K562 (cell line): ENCODE data around the gene XPOT. TPM values are rescaled to one million over a fixed set of nuclear protein-coding genes. Genes with fewer than 3 reads are reported as not detected.

ENCODE experiments used
- ATAC-seq: fragments of 200-7000 bp; cut with Tn5 transposase; 3 replicates; pipeline ENCODE4 v1.9.1; 2020; ENCODE audit warnings: moderate library complexity
- Bru-seq: library from RNA; stranded (reverse); fragments of 400-500 nt; gene quantifications from one replicate; lab custom pipeline; 2021; lab: Mats Ljungman, UMichigan
- BruChase-seq, 2 experiments: library from RNA; stranded (reverse); fragments of 400-500 nt; gene quantifications; one replicate each; lab custom pipeline; 2021; lab: Mats Ljungman, UMichigan
- BruUV-seq: library from RNA; stranded (reverse); fragments of 400-500 nt; replicated peaks from 2 replicates; lab custom pipeline; 2021; lab: Mats Ljungman, UMichigan
- CTCF ChIA-PET: fragments of 300-600 bp; formaldehyde crosslinking; extraction: SDS; loops from one replicate; lab custom pipeline; 2021; ENCODE audit warnings: low intra/inter-chr PET ratio; lab: Yijun Ruan, JAX
- POLR2A ChIA-PET: fragments of 300-600, 350-650 bp; sonication (Branson Sonifier 250); formaldehyde crosslinking; extraction: SDS; loops from one replicate; lab custom pipeline; 2021; ENCODE audit warnings: antibody characterized with exemption, inconsistent platforms; lab: Yijun Ruan, JAX
- DNase-seq, 4 experiments: peaks; one replicate each; pipeline versions ENCODE4 v3.0.0 to v3.0.0-alpha.2; 2011 to 2018; ENCODE audit warnings: low spot score in 3 of 4, mixed read lengths in 3 of 4; ENCODE audit errors: extremely low read depth in 1 of 4
- FAIRE-seq: peaks from 2 replicates; lab custom pipeline; 2011; peaks lifted over from hg19 to GRCh38; lab: Jason Lieb, UNC
- H2AFZ ChIP-seq: 2 replicates; pipeline ENCODE4 v1.6.0; 2011; ENCODE audit warnings: low read depth, low read length, control low read depth, inconsistent platforms
- H3K27ac ChIP-seq: fragments of 200-600 bp; 3 replicates; pipeline ENCODE4 v1.8.0; 2011; ENCODE audit warnings: low read depth, mild to moderate bottlenecking, control low read depth, inconsistent platforms, low read length, moderate library complexity, mixed read lengths; ENCODE audit errors: extremely low read depth
- H3K27me3 ChIP-seq, 2 experiments: fragments of 300-600 bp in 1 of 2; 2 replicates in 1 of 2; 3 replicates in 1 of 2; pipeline versions ENCODE4 v1.6.0 to v1.8.0; 2011; ENCODE audit warnings: inconsistent platforms in 2 of 2, low read length in 2 of 2, mild to moderate bottlenecking in 1 of 2, mixed read lengths in 1 of 2, moderate library complexity in 1 of 2; ENCODE audit not compliant: control insufficient read depth in 2 of 2, insufficient read depth in 2 of 2
- H3K36me3 ChIP-seq: fragments of 300-600 bp; 3 replicates; pipeline ENCODE4 v1.8.0; 2011; ENCODE audit warnings: mild to moderate bottlenecking, low read length, inconsistent platforms; ENCODE audit not compliant: control insufficient read depth, insufficient read depth
- H3K4me1 ChIP-seq, 2 experiments: fragments of 200-600 bp in 1 of 2; replicated peaks in 1 of 2; 2 replicates in 1 of 2; 3 replicates in 1 of 2; pipeline versions ENCODE4 v1.5.1 to v1.8.0; 2011; ENCODE audit warnings: inconsistent platforms in 2 of 2, low read length in 2 of 2, mild to moderate bottlenecking in 1 of 2, mixed read lengths in 1 of 2, moderate library complexity in 1 of 2; ENCODE audit not compliant: control insufficient read depth in 2 of 2, insufficient read depth in 2 of 2
- H3K4me2 ChIP-seq: 2 replicates; pipeline ENCODE4 v1.6.1; 2011; ENCODE audit warnings: low read length, control low read depth, inconsistent platforms, mixed read lengths; ENCODE audit not compliant: insufficient read depth
- H3K4me3 ChIP-seq: fragments of 200-600 bp; sonication (generic), shearing (Covaris generic); 2 replicates; pipeline ENCODE4 v1.5.1; 2016; ENCODE audit warnings: control low read depth, inconsistent platforms
- H3K79me2 ChIP-seq: fragments of 200-600 bp; 3 replicates; pipeline ENCODE4 v1.8.0; 2011; ENCODE audit warnings: low read length, inconsistent platforms; ENCODE audit not compliant: control insufficient read depth, insufficient read depth
- H3K9ac ChIP-seq, 2 experiments: 2 replicates each; pipeline versions ENCODE4 v1.6.0 to v1.6.1; 2011; ENCODE audit warnings: low read depth in 2 of 2, low read length in 2 of 2, control low read depth in 1 of 2, inconsistent platforms in 1 of 2, mild to moderate bottlenecking in 1 of 2, mixed read lengths in 1 of 2; ENCODE audit not compliant: insufficient read depth in 1 of 2
- H3K9me1 ChIP-seq: one replicate; pipeline ENCODE4 v1.6.0; 2011; ENCODE audit warnings: inconsistent platforms, mild to moderate bottlenecking, low read length, moderate library complexity; ENCODE audit not compliant: control insufficient read depth, insufficient read depth
- H3K9me3 ChIP-seq: replicated peaks from 2 replicates; pipeline ENCODE4 v1.5.1; 2011; ENCODE audit warnings: low read depth, low read length, inconsistent platforms; ENCODE audit not compliant: control insufficient read depth, insufficient read depth
- H4K20me1 ChIP-seq: replicated peaks from 2 replicates; pipeline ENCODE4 v1.6.1; 2011; ENCODE audit warnings: low read length, inconsistent platforms, mixed read lengths; ENCODE audit not compliant: control insufficient read depth, insufficient read depth
- DPF2 ChIP-seq: fragments of 450-650 bp; IDR thresholded peaks from 2 replicates; pipeline ENCODE4 v1.6.1; 2016
- MEF2A ChIP-seq: IDR thresholded peaks from 2 replicates; pipeline ENCODE4 v1.6.1; 2011; ENCODE audit warnings: low read depth, mild to moderate bottlenecking, low read length, moderate library complexity; ENCODE audit not compliant: control insufficient read depth
- SLC30A9 ChIP-seq: fragments of 250-450 bp; sonication (Bioruptor Pico); IDR thresholded peaks from 2 replicates; pipeline ENCODE4 v1.8.0; 2022; ENCODE audit warnings: mild to moderate bottlenecking, moderate library complexity
- TAL1 ChIP-seq: fragments of 450-650 bp; IDR thresholded peaks from 2 replicates; pipeline ENCODE4 v1.6.1; 2016; ENCODE audit warnings: mild to moderate bottlenecking
- ZBTB7A ChIP-seq: IDR thresholded peaks from 2 replicates; pipeline ENCODE4 v1.6.1; 2011; ENCODE audit warnings: low read depth, mild to moderate bottlenecking, low read length, moderate library complexity, borderline replicate concordance; ENCODE audit not compliant: control insufficient read depth
- ZNF717 ChIP-seq: fragments of 250-450 bp; sonication (Bioruptor Pico); IDR thresholded peaks from 2 replicates; pipeline ENCODE4 v1.5.0; 2021
- WGBS: fragments of 100-300 bp; shearing (Covaris generic); methylation state at CpG from one replicate; pipeline ENCODE4 v1.1.6; 2016; ENCODE audit warnings: low coverage, mixed read lengths; ENCODE audit not compliant: insufficient coverage; ENCODE audit errors: missing lambda C conversion rate; 5-methylcytosine and 5-hydroxymethylcytosine counted together
- in situ Hi-C: fragments of 300-500 bp; cut with MboI; formaldehyde crosslinking; loops from 4 replicates; pipeline ENCODE4 v1.15.0; 2018; ENCODE audit warnings: inconsistent platforms, mixed read lengths
- intact Hi-C: fragments of 100-400 bp; cut with micrococcal nuclease; formaldehyde crosslinking; loops from 2 replicates; pipeline ENCODE4 v1.14.2; 2022
- long read RNA-seq, 3 experiments: library from polyadenylated mRNA in 2 of 3; library from RNA in 1 of 3; unstranded in 2 of 3; stranded (forward) in 1 of 3; transcript quantifications; one replicate each; pipeline ENCODE4 v2.0.0, GENCODE V29; 2019 to 2022
- polyA minus RNA-seq, 3 experiments: library from RNA; depleted of rRNA, polyadenylated mRNA; stranded (reverse); fragments of >200 nt; gene quantifications; 2 replicates each; pipeline ENCODE4 v1.2.3, GENCODE V29; 2011
- polyA plus RNA-seq, 8 experiments: library from polyadenylated mRNA; depleted of rRNA in 4 of 8; stranded (reverse) in 5 of 8; unstranded in 3 of 8; fragments of >200 nt; fragmentation: Nextera tagmentation in 2 of 8; fragmentation: Illumina TruSeq in 1 of 8; extraction: Ambion mirVana in 2 of 8; extraction: Trizol in 1 of 8; gene quantifications; 2 replicates each; pipeline versions ENCODE4 v1.2.1 to v1.2.3, GENCODE V29; 2011 to 2014; ENCODE audit warnings: inconsistent platforms in 1 of 8, missing spikeins in 1 of 8
- total RNA-seq, 7 experiments: library from RNA; depleted of rRNA in 6 of 7; stranded (reverse); fragments of >200 nt in 6 of 7; fragmentation: Illumina TruSeq in 2 of 7; extraction: Trizol in 2 of 7; gene quantifications; 2 replicates each; pipeline versions ENCODE4 v1.2.1 to v1.2.3, GENCODE V29; 2011 to 2021; ENCODE audit warnings: low replicate concordance in 1 of 7
- TF ChIP-seq, protein P1 (sequence below): fragments of 450-650 bp; IDR thresholded peaks from 2 replicates; pipeline ENCODE4 v1.6.1; 2014; ENCODE audit warnings: low read depth, mild to moderate bottlenecking, moderate library complexity, borderline replicate concordance
- TF ChIP-seq, protein P2 (sequence below): IDR thresholded peaks from 3 replicates; pipeline ENCODE4 v1.6.1; 2011; ENCODE audit warnings: borderline replicate concordance, mild to moderate bottlenecking; ENCODE audit not compliant: insufficient read length, insufficient read depth

Gene XPOT, protein sequence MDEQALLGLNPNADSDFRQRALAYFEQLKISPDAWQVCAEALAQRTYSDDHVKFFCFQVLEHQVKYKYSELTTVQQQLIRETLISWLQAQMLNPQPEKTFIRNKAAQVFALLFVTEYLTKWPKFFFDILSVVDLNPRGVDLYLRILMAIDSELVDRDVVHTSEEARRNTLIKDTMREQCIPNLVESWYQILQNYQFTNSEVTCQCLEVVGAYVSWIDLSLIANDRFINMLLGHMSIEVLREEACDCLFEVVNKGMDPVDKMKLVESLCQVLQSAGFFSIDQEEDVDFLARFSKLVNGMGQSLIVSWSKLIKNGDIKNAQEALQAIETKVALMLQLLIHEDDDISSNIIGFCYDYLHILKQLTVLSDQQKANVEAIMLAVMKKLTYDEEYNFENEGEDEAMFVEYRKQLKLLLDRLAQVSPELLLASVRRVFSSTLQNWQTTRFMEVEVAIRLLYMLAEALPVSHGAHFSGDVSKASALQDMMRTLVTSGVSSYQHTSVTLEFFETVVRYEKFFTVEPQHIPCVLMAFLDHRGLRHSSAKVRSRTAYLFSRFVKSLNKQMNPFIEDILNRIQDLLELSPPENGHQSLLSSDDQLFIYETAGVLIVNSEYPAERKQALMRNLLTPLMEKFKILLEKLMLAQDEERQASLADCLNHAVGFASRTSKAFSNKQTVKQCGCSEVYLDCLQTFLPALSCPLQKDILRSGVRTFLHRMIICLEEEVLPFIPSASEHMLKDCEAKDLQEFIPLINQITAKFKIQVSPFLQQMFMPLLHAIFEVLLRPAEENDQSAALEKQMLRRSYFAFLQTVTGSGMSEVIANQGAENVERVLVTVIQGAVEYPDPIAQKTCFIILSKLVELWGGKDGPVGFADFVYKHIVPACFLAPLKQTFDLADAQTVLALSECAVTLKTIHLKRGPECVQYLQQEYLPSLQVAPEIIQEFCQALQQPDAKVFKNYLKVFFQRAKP
- total RNA-seq (2011; cell fraction: chromatin; rRNA removed; ENCODE audit: low replicate concordance) = 187 and 428 TPM in 2 replicates
- 80.2 and 98.4 TPM in 2 replicates for total RNA-seq (2011; cell fraction: nucleolus; rRNA removed)
- 152 and 159 TPM in 2 replicates for total RNA-seq (2011; cell fraction: nucleoplasm; rRNA removed)
- 74.7 and 81.5 TPM in 2 replicates for total RNA-seq (2014; rRNA removed)
- 123 and 136 TPM in 2 replicates for total RNA-seq (2014; rRNA removed; fragmentation: Illumina TruSeq; extraction: Trizol)
- 89.5 and 102 TPM in 2 replicates for total RNA-seq (2015; rRNA removed; fragmentation: Illumina TruSeq; extraction: Trizol)
- 141 and 144 TPM in 2 replicates for total RNA-seq (2021)
- 192 TPM in 2 replicates for polyA plus RNA-seq (2011; rRNA removed)
- 29.9 and 68.5 TPM in 2 replicates for polyA plus RNA-seq (2011; cell fraction: cytosol; rRNA removed)
- polyA plus RNA-seq (2011; cell fraction: nucleus; rRNA removed) = 105 and 267 TPM in 2 replicates
- polyA plus RNA-seq (2012) = 63.2 and 128 TPM in 2 replicates
- polyA plus RNA-seq (2014; fragmentation: Illumina TruSeq; extraction: Trizol) = 120 and 159 TPM in 2 replicates
- polyA plus RNA-seq (2014; fragmentation: Nextera tagmentation; extraction: Ambion mirVana) = 10 to 100 TPM; 26.2 to 35.8 TPM
- polyA plus RNA-seq (2014; rRNA removed) = 90.8 and 91.8 TPM in 2 replicates
- polyA minus RNA-seq (2011; rRNA and poly(A)+ RNA removed) = 159 and 207 TPM in 2 replicates
- 66.8 and 87.7 TPM in 2 replicates for polyA minus RNA-seq (2011; cell fraction: cytosol; rRNA and poly(A)+ RNA removed)
- polyA minus RNA-seq (2011; cell fraction: nucleus; rRNA and poly(A)+ RNA removed) = 61.0 and 145 TPM in 2 replicates
- Bru-seq, nascent RNA = percentile 95 among the genes with signal in this experiment
- BruChase-seq, experiment 1, labeled RNA remaining after a 2-hour chase = percentile 97 among the genes with signal in this experiment
- BruChase-seq, experiment 2, labeled RNA remaining after a 6-hour chase = percentile 96 among the genes with signal in this experiment
- long read RNA-seq, experiment 1, full-length matches to known transcripts = 548 of 1,155 reads
- long read RNA-seq, experiment 1, partial matches to known transcripts = 68 of 1,155 reads
- long read RNA-seq, experiment 1, other reads (novel, unspliced or antisense) = 539 of 1,155 reads
- long read RNA-seq, experiment 2, partial matches to known transcripts = 41 of 73 reads
- long read RNA-seq, experiment 2, other reads (novel, unspliced or antisense) = 32 of 73 reads
- long read RNA-seq, experiment 3, full-length matches to known transcripts = 16 of 40 reads
- long read RNA-seq, experiment 3, partial matches to known transcripts = 11 of 40 reads
- long read RNA-seq, experiment 3, other reads (novel, unspliced or antisense) = 13 of 40 reads

DNA sequence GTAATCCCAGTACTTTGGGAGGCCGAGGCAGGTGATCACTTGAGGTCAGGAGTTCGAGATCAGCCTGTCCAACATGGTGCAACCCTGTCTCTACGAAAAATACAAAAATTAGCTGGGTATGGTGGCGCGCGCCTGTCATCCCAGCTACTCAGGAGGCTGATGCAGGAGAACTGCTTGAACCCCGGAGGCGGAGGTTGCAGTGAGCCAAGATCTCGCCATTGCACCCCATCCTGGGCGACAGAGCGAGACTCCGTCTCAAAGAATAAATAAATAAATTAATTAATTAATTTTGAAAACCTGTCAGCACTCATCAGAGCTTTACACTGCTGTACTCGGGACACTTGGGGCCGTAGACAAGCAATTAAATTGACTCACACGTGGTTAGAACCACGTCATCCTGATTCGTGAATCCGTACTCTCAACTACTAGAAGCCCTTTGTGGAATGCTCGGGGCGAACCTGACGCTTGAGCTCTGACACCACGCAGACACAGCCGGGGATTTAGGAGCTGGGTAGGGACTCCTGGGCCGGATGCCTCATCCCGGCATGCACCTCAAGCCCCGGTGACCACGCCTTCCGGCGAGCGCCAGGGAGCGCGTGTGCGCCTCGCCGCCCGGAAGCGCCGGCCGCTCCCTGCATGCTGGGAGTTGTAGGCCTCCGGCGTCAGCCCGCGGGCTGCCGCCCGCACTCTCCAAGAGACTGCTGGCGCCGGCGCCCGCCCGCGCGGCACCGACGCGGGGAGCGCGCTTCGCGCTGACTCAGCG is at the start of gene XPOT:
XPOT (plus strand) TSS at position 686 of the 763 bp plus-strand sequence. CDS start 5,644 bp downstream, outside the sequence.
- ChIA-PET CTCF (no interaction called here), POLR2A (interaction anchor here (0.6 to 1.2 kb wide), 17 partner anchors 10 to 360 kb away, joined by 3 to 9 read pairs (median 3); partner anchors contain the start of gene KICS2)
- ATAC-seq (peak; percentile 87), FAIRE-seq (peak; percentile 83), DNase-seq (peak; percentile 90 to 98 (median 92))
- Histone ChIP-seq H2AFZ (peak within 1 kb of the TSS; percentile 96), H3K79me2 (peaks cover 49% of the 10 kb centered on the region), H3K4me2 (peak within 1 kb of the TSS; percentile 96), H3K27me3 (no peaks in the 10 kb centered on the region), H3K4me1 (peaks cover 16 to 29% of the 10 kb centered on the region in 2 experiments), H3K36me3 (peaks cover 11% of the 10 kb centered on the region; the same call in 2 of the 3 replicates), H3K4me3 (peak within 1 kb of the TSS; percentile 95), H4K20me1 (0 out of 2 replicates have a peak, but pooled peaks cover 6% of the 10 kb centered on the region), H3K9ac (peak within 1 kb of the TSS; percentile 99 to 100), H3K9me1 (no peaks in the 10 kb centered on the region), H3K27ac (peak within 1 kb of the TSS; percentile 100), H3K9me3 (no peaks in the 10 kb centered on the region)
- intact Hi-C loops = no loop called here
- BruUV-seq = TSS peak; percentile 92
- 18% methylated on average over 30 of the region's 60 CpGs for WGBS
- in situ Hi-C loops = no loop called here
- TF ChIP-seq TAL1 (no peak), DPF2 (no peak), ZBTB7A (no peak), MEF2A (no peak), SLC30A9 (CRISPR knock-in tag) (no peak), ZNF717 (CRISPR knock-in tag) (no peak)
- TF ChIP-seq, protein P1, sequence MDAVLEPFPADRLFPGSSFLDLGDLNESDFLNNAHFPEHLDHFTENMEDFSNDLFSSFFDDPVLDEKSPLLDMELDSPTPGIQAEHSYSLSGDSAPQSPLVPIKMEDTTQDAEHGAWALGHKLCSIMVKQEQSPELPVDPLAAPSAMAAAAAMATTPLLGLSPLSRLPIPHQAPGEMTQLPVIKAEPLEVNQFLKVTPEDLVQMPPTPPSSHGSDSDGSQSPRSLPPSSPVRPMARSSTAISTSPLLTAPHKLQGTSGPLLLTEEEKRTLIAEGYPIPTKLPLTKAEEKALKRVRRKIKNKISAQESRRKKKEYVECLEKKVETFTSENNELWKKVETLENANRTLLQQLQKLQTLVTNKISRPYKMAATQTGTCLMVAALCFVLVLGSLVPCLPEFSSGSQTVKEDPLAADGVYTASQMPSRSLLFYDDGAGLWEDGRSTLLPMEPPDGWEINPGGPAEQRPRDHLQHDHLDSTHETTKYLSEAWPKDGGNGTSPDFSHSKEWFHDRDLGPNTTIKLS = peak; percentile 64; the same call in 1 of the 2 replicates
- TF ChIP-seq, protein P2, sequence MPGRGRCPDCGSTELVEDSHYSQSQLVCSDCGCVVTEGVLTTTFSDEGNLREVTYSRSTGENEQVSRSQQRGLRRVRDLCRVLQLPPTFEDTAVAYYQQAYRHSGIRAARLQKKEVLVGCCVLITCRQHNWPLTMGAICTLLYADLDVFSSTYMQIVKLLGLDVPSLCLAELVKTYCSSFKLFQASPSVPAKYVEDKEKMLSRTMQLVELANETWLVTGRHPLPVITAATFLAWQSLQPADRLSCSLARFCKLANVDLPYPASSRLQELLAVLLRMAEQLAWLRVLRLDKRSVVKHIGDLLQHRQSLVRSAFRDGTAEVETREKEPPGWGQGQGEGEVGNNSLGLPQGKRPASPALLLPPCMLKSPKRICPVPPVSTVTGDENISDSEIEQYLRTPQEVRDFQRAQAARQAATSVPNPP = no peak
